ENCODE data around the gene RBP2. TPM values are rescaled to one million over a fixed set of nuclear protein-coding genes. Genes with fewer than 3 reads are reported as not detected.

The RBP2 gene
- total and polyA plus RNA-seq, 2 donors (not counting 3 experiments of a cell fraction or from before 2014, with no cell fraction given), result not detected

- Histone ChIP-seq H3K27me3 (ENCODE audit: control insufficient read depth in 2 of 2, insufficient read depth in 2 of 2, low read length in 2 of 2) (no peaks in the 10 kb centered on the region), H3K36me3 (ENCODE audit: control insufficient read depth in 2 of 2, extremely low read depth in 1 of 2, insufficient read depth in 2 of 2, low read length in 2 of 2) (no peaks in the 10 kb centered on the region), H4K20me1 (replicated peaks; ENCODE audit: control insufficient read depth, extremely low read depth, insufficient read depth, low read length) (no peaks in the 10 kb centered on the region), H3K9me3 (replicated peaks; ENCODE audit: control insufficient read depth, insufficient read depth, low read length) (no peaks in the 10 kb centered on the region), H3K4me1 (ENCODE audit: control insufficient read depth, extremely low read depth, insufficient read depth, low read length) (no peaks in the 10 kb centered on the region), H2AFZ (ENCODE audit: low read depth, low read length) (no peak overlapping the region), H3K4me2 (ENCODE audit: insufficient read depth, low read length) (no peak overlapping the region), H3K79me2 (ENCODE audit: control insufficient read depth, insufficient read depth, low read length) (no peaks in the 10 kb centered on the region), H3K4me3 (replicated peaks in 1 of 3; ENCODE audit: insufficient read depth in 1 of 3, low read depth in 1 of 3, low read length in 3 of 3) (no peak overlapping the region), H3K9ac (replicated peaks; ENCODE audit: extremely low read depth, insufficient read depth, low read length) (no peak overlapping the region), H3K9me1 (replicated peaks; ENCODE audit: control insufficient read depth, extremely low read depth, insufficient read depth, low read length) (no peaks in the 10 kb centered on the region), H3K27ac (ENCODE audit: insufficient read depth, low read depth, low read length) (no peak overlapping the region)
- no peak for DNase-seq (ENCODE audit: low read depth, low spot score)
- TF ChIP-seq POLR2A (IDR thresholded peaks at IDR 0.05; ENCODE audit: low read depth, low read length) (no peak), POLR2AphosphoS5 (IDR thresholded peaks at IDR 0.05; ENCODE audit: insufficient read depth, low read depth, low read length) (no peak), EZH2 (IDR thresholded peaks at IDR 0.05; ENCODE audit: borderline replicate concordance, low read depth, low read length, severe bottlenecking) (no peak), GATA2 (IDR thresholded peaks at IDR 0.05; ENCODE audit: insufficient read depth, insufficient read length, low read depth, low read length) (no peak), JUN (IDR thresholded peaks at IDR 0.05; ENCODE audit: borderline replicate concordance, insufficient read depth, insufficient read length, low read depth) (no peak), MYC (IDR thresholded peaks at IDR 0.05; ENCODE audit: low read depth, low read length) (no peak), FOS (IDR thresholded peaks at IDR 0.05; ENCODE audit: borderline replicate concordance, insufficient read depth, low read length) (no peak)
- TF ChIP-seq, protein P1, sequence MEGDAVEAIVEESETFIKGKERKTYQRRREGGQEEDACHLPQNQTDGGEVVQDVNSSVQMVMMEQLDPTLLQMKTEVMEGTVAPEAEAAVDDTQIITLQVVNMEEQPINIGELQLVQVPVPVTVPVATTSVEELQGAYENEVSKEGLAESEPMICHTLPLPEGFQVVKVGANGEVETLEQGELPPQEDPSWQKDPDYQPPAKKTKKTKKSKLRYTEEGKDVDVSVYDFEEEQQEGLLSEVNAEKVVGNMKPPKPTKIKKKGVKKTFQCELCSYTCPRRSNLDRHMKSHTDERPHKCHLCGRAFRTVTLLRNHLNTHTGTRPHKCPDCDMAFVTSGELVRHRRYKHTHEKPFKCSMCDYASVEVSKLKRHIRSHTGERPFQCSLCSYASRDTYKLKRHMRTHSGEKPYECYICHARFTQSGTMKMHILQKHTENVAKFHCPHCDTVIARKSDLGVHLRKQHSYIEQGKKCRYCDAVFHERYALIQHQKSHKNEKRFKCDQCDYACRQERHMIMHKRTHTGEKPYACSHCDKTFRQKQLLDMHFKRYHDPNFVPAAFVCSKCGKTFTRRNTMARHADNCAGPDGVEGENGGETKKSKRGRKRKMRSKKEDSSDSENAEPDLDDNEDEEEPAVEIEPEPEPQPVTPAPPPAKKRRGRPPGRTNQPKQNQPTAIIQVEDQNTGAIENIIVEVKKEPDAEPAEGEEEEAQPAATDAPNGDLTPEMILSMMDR (IDR thresholded peaks at IDR 0.05; ENCODE audit: extremely low read depth in 1 of 2, insufficient read depth in 1 of 2, low read depth in 1 of 2, low read length in 2 of 2), result no peak
- TF ChIP-seq, protein P2, sequence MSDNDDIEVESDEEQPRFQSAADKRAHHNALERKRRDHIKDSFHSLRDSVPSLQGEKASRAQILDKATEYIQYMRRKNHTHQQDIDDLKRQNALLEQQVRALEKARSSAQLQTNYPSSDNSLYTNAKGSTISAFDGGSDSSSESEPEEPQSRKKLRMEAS (IDR thresholded peaks at IDR 0.05; ENCODE audit: insufficient read depth, insufficient read length), result no peak
- no TSS peak for BruUV-seq (replicated peaks)
- dilution Hi-C loops (cut with MboI; ENCODE audit: extremely low pct_ligation_motif_present, low sequenced_read_pairs) (no loop called here), intact Hi-C loops (cut with micrococcal nuclease) (no loop called here)
- no peak for FAIRE-seq
- ChIA-PET CTCF (no interaction called here), POLR2A (interaction anchor here (0.6 kb wide), 1 partner anchor 1019 kb away, joined by 3 read pairs; no protein-coding TSS in a partner anchor)
These were observed 19.2 kb downstream of the RBP2 start for GRCh38 chr3:139457066-139457465.
